Measurements from ENCODE around the gene TMEM164.

TMEM164 gene

DNA sequence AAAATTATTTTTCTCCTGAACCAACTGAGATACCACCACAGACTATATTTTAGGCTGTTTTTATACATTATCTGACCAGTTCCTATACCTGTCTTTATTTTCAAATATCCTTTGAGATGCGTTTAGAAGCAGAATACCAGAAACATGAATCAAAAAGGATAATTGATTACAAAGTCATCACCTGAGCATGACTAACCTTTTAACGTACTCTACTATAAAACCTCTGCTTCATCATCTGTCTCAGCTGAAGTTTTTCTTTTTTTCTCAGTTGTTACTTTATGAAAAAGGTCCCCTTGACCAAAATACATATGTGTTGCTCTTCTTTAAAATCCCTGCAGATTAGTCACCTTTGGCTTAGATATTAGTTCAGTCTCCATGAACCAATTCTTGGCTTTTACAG, 205.2 kb downstream of the TMEM164 start:
- no peak for DNase-seq (ENCODE audit: low read depth in 3 of 3)

DNA sequence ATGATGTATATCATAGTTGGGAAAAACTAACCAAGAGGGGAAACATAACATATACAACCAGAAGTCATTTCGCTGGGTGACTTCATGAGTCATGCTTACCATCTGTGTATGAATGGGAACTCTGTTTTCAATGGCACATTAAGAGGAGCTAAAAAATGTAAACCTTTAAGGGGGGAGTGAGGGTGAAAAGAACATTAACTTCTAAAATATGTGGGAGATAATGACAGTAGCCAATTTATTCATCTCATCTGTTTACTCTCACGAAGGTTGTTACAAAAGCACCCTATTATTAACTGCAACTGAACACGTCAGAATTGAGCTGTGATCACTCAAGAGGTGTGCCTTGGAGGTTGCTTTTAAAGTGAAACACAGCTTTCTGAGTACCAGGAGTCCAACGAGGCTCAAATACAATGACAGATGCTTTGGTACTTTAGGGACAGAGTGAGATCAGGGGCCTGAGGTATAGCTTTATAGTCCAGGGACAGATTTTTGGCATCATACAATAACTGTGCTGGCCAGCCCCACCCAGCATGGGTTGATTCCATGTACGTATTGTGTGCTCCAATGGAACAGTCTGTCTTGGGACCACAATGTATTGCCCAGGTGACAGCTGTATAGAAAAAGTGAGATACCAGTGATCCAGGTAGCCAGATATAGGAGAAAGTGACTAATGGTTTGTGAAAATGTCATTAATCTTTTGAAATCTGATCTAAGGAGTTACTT, 207.7 kb downstream of the TMEM164 start:
- DNase-seq (ENCODE audit: low read depth in 3 of 3) = no peak

DNA sequence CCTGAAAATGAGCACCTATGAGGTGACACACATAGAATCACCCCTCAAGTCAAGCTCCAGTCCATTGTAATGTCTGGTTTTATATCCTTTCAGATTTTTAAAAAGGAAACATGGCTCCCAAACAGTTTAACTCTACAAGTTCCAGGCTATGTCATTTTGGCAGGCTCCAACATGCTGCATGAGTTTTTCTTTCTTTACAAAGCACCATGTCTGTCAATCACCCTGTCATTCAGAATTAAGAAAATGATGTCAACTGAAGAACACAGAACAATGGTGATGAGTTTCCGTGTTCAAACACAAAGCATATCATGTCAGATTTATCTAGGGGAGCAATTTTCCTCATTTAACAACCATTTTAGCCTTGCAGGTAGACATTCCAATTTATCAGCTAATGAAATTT, 208.4 kb downstream of the TMEM164 start:
- DNase-seq (ENCODE audit: low read depth in 3 of 3) = no peak

DNA sequence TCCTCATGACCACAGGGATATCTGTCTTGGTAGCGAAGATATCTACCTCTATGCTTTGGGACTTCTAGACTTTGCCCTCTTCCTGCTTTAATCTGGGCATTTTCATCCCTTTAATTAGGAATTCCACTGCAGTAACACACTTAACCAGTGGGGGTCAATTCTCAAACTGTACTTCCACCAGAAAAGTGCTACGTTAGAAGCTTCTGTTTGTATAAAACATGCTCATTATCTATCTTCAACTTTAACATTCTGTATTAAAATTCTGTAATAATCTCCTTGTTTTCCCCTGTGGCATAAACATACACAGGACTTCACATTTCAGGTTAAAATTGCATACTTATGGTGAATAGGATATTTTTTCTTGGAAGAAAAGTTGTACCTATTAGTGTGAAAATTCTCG, 209.4 kb downstream of the TMEM164 start:
- DNase-seq (ENCODE audit: low read depth in 3 of 3) = no peak

DNA sequence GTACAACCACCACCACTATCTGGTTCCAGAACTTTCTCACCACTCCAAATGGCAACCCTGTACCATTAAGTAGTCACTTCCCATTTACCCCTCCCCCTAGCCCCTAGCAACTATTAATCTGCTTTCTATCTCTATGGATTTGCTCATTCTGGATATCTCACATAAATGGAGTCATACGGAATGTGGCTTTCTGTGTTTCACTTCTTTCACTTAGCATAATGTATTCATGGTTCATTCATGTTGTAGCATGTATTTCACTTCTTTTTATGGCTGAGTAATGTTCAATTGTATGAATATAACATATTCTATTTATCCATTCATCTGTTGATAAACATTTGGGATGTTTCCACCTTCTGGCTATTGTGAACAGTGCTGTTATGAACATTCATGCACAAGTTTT, 210.3 kb downstream of the TMEM164 start:
- no peak for DNase-seq (ENCODE audit: low read depth in 3 of 3)

DNA sequence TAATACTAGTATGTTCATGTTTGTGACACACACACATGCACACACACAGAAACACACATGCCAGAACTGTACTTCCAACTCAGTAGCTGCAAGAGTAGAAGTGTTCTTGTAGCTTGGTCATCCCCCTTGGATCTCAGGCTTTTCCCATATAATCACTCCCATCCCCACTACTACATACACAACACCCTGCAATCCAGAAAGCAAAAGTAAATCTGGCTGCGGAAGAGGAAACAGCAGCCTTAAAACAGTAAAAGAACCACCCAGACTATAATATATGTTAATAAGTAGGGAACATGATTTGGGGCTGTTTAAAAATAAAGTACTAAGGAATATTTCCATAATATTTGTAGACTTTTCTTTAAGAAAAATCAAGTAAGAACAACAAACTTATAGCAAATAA, 211.8 kb downstream of the TMEM164 start:
- no peak for DNase-seq (ENCODE audit: low read depth in 3 of 3)

DNA sequence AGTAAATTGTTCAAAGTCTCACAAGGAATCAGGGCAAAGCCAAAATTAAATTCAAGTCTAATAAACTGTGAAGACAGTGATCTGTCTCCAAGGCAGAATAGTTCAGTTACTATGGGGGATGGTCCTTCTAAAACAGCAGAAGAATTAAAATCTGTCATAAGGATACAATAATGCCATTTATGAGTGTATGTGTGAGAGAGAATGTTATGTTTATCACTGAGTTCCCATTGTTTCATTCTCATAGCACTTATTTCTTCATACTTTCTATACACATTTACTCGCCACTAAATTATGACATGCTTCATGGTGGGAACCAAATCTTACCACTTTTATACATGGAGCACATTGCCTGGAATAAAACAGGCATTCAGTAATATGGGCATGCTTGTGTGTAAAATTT, 212.5 kb downstream of the TMEM164 start:
- DNase-seq (ENCODE audit: low read depth in 3 of 3) = no peak

DNA sequence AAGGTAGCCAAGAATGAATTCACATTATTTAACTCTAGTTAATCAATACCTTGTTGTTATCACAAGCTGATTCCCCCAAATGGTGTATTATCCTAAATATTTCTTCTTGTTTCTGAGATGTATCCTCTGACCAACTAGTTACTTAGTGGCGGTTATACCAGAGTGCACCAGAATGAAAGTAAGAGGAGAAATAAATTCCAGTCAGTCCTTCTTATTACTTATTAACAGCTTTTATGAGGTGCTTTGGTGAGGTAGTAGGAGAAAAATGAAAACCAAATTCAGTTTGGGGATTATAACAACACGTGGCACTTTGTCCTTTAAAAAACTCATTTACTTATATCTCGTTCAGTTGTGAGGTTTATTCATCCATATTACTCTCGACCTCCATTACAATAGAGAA, 213.1 kb downstream of the TMEM164 start:
- DNase-seq (ENCODE audit: low read depth in 3 of 3) = no peak

DNA sequence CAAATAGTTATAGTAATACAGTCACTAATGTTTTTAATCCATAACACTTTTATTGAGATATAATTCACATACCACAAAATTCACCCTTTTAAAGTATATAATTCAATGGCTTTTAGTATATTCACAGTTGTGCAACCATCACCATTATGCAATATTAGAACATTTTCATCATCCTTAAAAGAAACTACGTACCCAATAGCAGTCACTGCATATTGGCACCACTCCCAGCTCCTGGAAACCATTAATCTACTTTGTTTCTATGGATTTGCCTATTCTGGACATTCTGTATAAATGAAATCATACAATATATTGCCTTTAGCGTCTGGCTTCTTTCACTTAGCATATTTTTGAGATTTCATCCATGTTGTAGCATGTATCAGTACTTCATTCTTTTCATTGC, 215.7 kb downstream of the TMEM164 start:
- DNase-seq (ENCODE audit: low read depth in 3 of 3) = no peak

DNA sequence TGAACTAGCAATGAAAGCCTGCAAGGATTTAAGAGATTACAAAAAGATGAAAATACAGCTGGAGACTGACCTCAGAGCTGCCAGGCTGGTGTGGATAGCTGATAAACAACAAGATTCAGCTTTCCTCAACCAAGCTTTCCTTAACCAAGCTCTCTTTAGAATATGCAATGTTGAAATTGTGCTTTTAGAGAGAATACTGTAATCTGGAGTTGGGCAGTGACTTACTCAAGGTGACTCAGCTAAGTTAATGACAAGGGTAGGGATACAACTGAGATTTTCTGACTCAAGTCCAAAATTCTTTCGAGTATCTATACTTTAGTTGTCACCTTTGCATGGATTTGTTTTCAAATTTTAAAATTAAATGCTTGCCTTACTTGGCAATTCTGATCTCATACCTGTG, 217.0 kb downstream of the TMEM164 start:
- DNase-seq (ENCODE audit: low read depth in 3 of 3) = no peak

DNA sequence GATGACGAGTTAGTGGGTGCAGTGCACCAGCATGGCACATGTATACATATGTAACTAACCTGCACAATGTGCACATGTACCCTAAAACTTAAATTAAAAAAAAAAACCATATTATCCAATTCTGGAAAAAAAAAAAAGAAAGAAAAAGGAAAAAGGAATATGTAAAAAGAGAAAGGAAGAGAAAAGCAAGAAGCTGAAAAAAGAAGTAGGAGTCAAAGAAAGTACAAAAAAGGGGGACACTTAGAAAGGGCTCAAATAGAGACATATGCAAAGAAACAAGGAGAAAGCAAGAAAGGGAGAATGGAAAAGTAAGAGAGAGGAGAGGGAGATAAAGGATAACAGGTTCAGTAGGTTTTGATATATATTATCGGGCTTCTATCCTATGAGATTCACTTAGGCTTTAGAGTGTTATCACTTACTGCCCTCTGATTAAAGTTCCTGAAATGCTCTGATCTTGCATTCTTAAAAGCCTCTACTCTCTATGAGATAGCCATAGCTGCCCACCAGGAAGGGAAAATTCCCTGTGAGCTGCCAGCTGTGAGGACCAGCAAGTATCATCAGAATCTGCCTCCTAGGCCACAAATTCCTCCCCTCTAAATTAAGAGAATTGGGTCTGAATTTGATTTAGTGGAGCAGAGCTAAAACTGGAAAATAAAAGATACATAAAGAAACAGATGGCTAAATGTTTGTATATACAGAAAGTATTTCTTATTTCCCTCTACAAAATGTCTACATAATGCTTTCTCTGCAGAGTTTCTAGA, 219.8 kb downstream of the TMEM164 start:
- no peak for DNase-seq (ENCODE audit: low read depth in 3 of 3)

DNA sequence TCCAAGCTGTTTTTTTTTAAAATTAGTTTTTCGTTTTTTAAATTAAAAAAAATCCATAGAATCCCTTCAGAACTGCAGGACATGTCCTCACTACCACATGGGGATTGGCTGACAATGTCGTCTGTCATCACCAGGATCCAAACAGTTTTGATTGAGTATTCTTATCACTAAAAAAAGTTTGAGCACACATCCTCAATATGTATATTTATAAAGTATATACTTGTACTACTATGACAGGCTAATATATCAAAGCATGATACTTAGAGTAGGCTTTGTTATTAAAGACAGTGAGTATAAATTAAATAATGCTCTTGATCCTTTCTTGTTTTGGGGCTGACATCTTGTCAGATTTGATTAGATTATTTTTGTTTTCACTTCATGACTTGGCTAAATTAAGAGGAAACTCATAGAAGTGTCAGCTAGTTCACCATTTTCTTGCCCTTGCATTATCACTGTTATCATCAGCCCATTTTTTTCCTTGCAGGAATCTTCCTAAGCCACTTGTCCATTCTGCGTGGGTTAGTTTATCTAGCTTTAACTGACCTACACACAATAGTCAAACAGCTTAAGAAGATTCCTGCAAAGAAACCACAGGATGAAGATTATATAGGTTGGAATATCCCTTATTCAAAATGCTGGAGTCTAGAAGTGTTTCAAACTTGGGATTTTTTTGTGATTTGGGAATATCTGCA, 222.2 kb downstream of the TMEM164 start:
- no peak for DNase-seq (ENCODE audit: low read depth in 3 of 3)

DNA sequence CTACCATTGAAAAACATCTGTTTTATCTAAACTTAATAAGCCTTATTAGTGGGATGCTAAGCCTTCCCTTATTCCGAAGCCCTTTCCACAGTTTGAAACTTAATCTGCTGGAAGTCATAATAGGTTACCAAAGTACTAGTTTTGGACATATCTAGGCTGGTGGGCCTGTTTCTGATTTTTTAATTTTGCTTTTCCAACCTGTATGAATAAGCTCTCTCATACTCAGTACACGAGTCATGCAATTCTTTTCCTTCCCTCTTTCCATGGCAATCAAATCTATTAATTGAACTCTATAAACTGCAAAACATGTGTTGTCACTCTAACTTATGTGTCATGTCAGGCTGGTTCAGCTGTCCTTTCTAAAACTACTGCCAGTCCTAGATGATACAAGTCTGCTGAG, 224.0 kb downstream of the TMEM164 start:
- no peak for DNase-seq (ENCODE audit: low read depth in 3 of 3)
